ENCODE measurements around the gene JOSD2. TPM values are rescaled to one million over a fixed set of nuclear protein-coding genes. Genes with fewer than 3 reads are reported as not detected.

Gene JOSD2
- total and polyA plus RNA-seq, 2 donors (not counting 3 experiments of a cell fraction or from before 2014, with no cell fraction given) = 37.4 to 62.8 TPM

GRCh38 chr19:50559636-50560035 is 48.6 kb upstream of the JOSD2 start:
- no peak overlapping the region for H3K4me3 ChIP-seq (replicated peaks in 1 of 3; ENCODE audit: insufficient read depth in 1 of 3, low read depth in 1 of 3, low read length in 3 of 3)
- H3K9ac ChIP-seq (replicated peaks; ENCODE audit: extremely low read depth, insufficient read depth, low read length) = no peak overlapping the region
- BruUV-seq (replicated peaks) = no TSS peak
- ChIA-PET CTCF (interaction anchor here (1.1 to 7.3 kb wide), 3 partner anchors 19 to 203 kb away, joined by 4 to 136 read pairs (median 5); no protein-coding TSS in a partner anchor), POLR2A (no interaction called here)
- H3K9me1 ChIP-seq (replicated peaks; ENCODE audit: control insufficient read depth, extremely low read depth, insufficient read depth, low read length) = no peaks in the 10 kb centered on the region
- FAIRE-seq (no peak), DNase-seq (ENCODE audit: low read depth, low spot score) (no peak)
- no peak overlapping the region for H2AFZ ChIP-seq (ENCODE audit: low read depth, low read length)
- dilution Hi-C loops (cut with MboI; ENCODE audit: extremely low pct_ligation_motif_present, low sequenced_read_pairs) (no loop called here), intact Hi-C loops (cut with micrococcal nuclease) (no loop called here)
- no peaks in the 10 kb centered on the region for H4K20me1 ChIP-seq (replicated peaks; ENCODE audit: control insufficient read depth, extremely low read depth, insufficient read depth, low read length)
- H3K36me3 ChIP-seq (ENCODE audit: control insufficient read depth in 2 of 2, extremely low read depth in 1 of 2, insufficient read depth in 2 of 2, low read length in 2 of 2) = no peaks in the 10 kb centered on the region
- no peak overlapping the region for H3K27ac ChIP-seq (ENCODE audit: insufficient read depth, low read depth, low read length)
- H3K27me3 ChIP-seq (ENCODE audit: control insufficient read depth in 2 of 2, insufficient read depth in 2 of 2, low read length in 2 of 2) = peaks cover 4 to 11% of the 10 kb centered on the region in 2 experiments
- no peak for TF ChIP-seq GATA2 (IDR thresholded peaks at IDR 0.05; ENCODE audit: insufficient read depth, insufficient read length, low read depth, low read length)
- TF ChIP-seq FOS (IDR thresholded peaks at IDR 0.05; ENCODE audit: borderline replicate concordance, insufficient read depth, low read length) = no peak
- TF ChIP-seq JUN (IDR thresholded peaks at IDR 0.05; ENCODE audit: borderline replicate concordance, insufficient read depth, insufficient read length, low read depth) = no peak
- TF ChIP-seq MAX (IDR thresholded peaks at IDR 0.05; ENCODE audit: insufficient read depth, insufficient read length) = no peak
- no peak for TF ChIP-seq POLR2A (IDR thresholded peaks at IDR 0.05; ENCODE audit: low read depth, low read length)
- H3K4me1 ChIP-seq (ENCODE audit: control insufficient read depth, extremely low read depth, insufficient read depth, low read length) = peaks cover 3% of the 10 kb centered on the region
- no peak overlapping the region for H3K4me2 ChIP-seq (ENCODE audit: insufficient read depth, low read length)
- H3K9me3 ChIP-seq (replicated peaks; ENCODE audit: control insufficient read depth, insufficient read depth, low read length) = no peaks in the 10 kb centered on the region
- H3K79me2 ChIP-seq (ENCODE audit: control insufficient read depth, insufficient read depth, low read length) = no peaks in the 10 kb centered on the region

- DNase-seq (ENCODE audit: low read depth, low spot score) (no peak), FAIRE-seq (no peak)
- ChIA-PET POLR2A (no interaction called here), CTCF (interaction anchor here (1.9 to 7.3 kb wide), 2 partner anchors 18 to 29 kb away, joined by 5 to 136 read pairs; no protein-coding TSS in a partner anchor)
- no peak overlapping the region for H3K4me2 ChIP-seq (ENCODE audit: insufficient read depth, low read length)
- no peaks in the 10 kb centered on the region for H4K20me1 ChIP-seq (replicated peaks; ENCODE audit: control insufficient read depth, extremely low read depth, insufficient read depth, low read length)
- intact Hi-C loops (cut with micrococcal nuclease) (no loop called here), dilution Hi-C loops (cut with MboI; ENCODE audit: extremely low pct_ligation_motif_present, low sequenced_read_pairs) (no loop called here)
- no peak overlapping the region for H3K9ac ChIP-seq (replicated peaks; ENCODE audit: extremely low read depth, insufficient read depth, low read length)
- H3K4me1 ChIP-seq (ENCODE audit: control insufficient read depth, extremely low read depth, insufficient read depth, low read length) = peaks cover 3% of the 10 kb centered on the region
- TF ChIP-seq CTCF (IDR thresholded peaks at IDR 0.05; ENCODE audit: extremely low read depth in 1 of 2, insufficient read depth in 1 of 2, low read depth in 1 of 2, low read length in 2 of 2) (no peak), MAX (IDR thresholded peaks at IDR 0.05; ENCODE audit: insufficient read depth, insufficient read length) (no peak), EZH2 (IDR thresholded peaks at IDR 0.05; ENCODE audit: borderline replicate concordance, low read depth, low read length, severe bottlenecking) (no peak), JUN (IDR thresholded peaks at IDR 0.05; ENCODE audit: borderline replicate concordance, insufficient read depth, insufficient read length, low read depth) (no peak), POLR2A (IDR thresholded peaks at IDR 0.05; ENCODE audit: low read depth, low read length) (no peak), FOS (IDR thresholded peaks at IDR 0.05; ENCODE audit: borderline replicate concordance, insufficient read depth, low read length) (no peak)
- no peaks in the 10 kb centered on the region for H3K36me3 ChIP-seq (ENCODE audit: control insufficient read depth in 2 of 2, extremely low read depth in 1 of 2, insufficient read depth in 2 of 2, low read length in 2 of 2)
- no peak overlapping the region for H3K4me3 ChIP-seq (replicated peaks in 1 of 3; ENCODE audit: insufficient read depth in 1 of 3, low read depth in 1 of 3, low read length in 3 of 3)
- BruUV-seq (replicated peaks) = no TSS peak
- no peaks in the 10 kb centered on the region for H3K9me3 ChIP-seq (replicated peaks; ENCODE audit: control insufficient read depth, insufficient read depth, low read length)
- H3K27ac ChIP-seq (ENCODE audit: insufficient read depth, low read depth, low read length) = no peak overlapping the region
- H3K27me3 ChIP-seq (ENCODE audit: control insufficient read depth in 2 of 2, insufficient read depth in 2 of 2, low read length in 2 of 2) = peaks cover 0 to 3% of the 10 kb centered on the region in 2 experiments
- no peak overlapping the region for H2AFZ ChIP-seq (ENCODE audit: low read depth, low read length)
- no peaks in the 10 kb centered on the region for H3K9me1 ChIP-seq (replicated peaks; ENCODE audit: control insufficient read depth, extremely low read depth, insufficient read depth, low read length)
- H3K79me2 ChIP-seq (ENCODE audit: control insufficient read depth, insufficient read depth, low read length) = no peaks in the 10 kb centered on the region
Observed at GRCh38 chr19:50558449-50558848, 47.5 kb upstream of the JOSD2 start.

All from endothelial cell of umbilical vein (primary cell).